Measurements from ENCODE around the gene LRFN2.

DNA sequence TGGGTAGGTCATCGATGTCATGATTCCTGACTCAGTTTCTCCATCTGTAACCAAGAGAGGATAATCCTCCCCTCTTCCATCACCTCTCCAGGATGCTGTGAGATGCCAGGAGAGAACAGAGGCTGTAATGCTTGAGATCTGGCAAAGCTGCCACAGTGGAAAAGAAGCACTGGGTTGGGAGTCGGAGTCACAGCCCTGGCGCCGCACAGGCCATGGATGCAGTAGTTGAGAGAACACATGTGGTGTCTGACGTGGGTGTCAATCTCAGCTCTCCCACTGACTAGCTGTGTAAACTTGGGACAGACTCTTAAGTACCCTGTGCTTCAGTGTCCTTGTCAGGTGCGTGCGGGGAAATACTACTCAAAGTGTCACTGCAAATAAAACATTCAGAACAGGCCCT is 47.3 kb downstream of the LRFN2 start:
- TF ChIP-seq, protein P1, sequence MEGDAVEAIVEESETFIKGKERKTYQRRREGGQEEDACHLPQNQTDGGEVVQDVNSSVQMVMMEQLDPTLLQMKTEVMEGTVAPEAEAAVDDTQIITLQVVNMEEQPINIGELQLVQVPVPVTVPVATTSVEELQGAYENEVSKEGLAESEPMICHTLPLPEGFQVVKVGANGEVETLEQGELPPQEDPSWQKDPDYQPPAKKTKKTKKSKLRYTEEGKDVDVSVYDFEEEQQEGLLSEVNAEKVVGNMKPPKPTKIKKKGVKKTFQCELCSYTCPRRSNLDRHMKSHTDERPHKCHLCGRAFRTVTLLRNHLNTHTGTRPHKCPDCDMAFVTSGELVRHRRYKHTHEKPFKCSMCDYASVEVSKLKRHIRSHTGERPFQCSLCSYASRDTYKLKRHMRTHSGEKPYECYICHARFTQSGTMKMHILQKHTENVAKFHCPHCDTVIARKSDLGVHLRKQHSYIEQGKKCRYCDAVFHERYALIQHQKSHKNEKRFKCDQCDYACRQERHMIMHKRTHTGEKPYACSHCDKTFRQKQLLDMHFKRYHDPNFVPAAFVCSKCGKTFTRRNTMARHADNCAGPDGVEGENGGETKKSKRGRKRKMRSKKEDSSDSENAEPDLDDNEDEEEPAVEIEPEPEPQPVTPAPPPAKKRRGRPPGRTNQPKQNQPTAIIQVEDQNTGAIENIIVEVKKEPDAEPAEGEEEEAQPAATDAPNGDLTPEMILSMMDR (IDR thresholded peaks at IDR 0.05), result no peak
- TF ChIP-seq POLR2A (IDR thresholded peaks at IDR 0.05), result no peak
